ENCODE data around the gene LPCAT3.
A peak's percentile ranks its signal among the peaks of the same experiment; 100 is the strongest.
"Not testable (repeated sequence)": the region's sequence is repeated elsewhere in the genome, so short reads cannot be mapped to it uniquely, and the experiment has no call there.

The LPCAT3 gene, protein sequence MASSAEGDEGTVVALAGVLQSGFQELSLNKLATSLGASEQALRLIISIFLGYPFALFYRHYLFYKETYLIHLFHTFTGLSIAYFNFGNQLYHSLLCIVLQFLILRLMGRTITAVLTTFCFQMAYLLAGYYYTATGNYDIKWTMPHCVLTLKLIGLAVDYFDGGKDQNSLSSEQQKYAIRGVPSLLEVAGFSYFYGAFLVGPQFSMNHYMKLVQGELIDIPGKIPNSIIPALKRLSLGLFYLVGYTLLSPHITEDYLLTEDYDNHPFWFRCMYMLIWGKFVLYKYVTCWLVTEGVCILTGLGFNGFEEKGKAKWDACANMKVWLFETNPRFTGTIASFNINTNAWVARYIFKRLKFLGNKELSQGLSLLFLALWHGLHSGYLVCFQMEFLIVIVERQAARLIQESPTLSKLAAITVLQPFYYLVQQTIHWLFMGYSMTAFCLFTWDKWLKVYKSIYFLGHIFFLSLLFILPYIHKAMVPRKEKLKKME

DNA sequence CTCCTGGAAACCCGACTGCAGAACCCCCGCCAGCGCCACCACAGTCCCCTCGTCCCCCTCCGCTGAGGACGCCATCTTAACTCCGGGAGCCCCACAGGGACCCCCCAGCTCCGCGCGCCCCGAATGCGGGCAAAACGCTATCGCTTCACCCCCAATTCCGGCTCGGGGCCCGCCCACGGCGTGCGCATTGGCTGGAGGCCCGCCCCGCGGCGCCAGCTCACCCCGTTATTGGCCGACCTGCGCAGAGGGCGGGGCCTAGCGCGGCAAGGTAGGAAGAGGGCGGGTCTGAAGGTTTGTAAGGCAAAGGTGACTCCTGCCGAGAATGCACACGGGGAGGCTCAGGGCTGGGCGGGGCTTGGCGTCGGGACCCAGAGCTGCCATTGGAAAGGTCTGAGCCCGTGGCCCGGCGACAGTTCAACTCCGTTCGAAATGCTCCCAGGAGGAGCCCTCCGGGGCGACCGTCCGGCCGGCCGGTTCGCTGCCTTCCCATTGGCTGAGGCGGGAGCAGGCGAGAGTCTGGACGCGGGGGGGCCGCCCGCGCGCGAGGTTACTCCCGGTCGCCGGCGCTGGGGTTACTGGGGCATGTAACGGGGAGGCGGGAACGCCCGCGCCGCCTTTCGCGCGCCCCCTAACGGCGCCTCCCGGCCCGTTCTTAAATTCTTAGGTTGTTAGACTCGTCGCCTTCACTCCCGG is at the start of gene LPCAT3:
TSS of gene LPCAT3 (minus strand) at position 127 of the 693 bp plus-strand sequence. CDS start at position 75, 52 bp downstream.
- peak; percentile 89 to 93 for DNase-seq (ENCODE audit: low read depth in 2 of 2)

GRCh38 chr12:7067096-7067495 is 48.8 kb upstream of the LPCAT3 start:
- no peak for DNase-seq (ENCODE audit: low read depth in 2 of 2)

- DNase-seq (ENCODE audit: low read depth in 2 of 2): no peak
Measured at GRCh38 chr12:7066596-7066995, 48.3 kb upstream of the LPCAT3 start.

DNA sequence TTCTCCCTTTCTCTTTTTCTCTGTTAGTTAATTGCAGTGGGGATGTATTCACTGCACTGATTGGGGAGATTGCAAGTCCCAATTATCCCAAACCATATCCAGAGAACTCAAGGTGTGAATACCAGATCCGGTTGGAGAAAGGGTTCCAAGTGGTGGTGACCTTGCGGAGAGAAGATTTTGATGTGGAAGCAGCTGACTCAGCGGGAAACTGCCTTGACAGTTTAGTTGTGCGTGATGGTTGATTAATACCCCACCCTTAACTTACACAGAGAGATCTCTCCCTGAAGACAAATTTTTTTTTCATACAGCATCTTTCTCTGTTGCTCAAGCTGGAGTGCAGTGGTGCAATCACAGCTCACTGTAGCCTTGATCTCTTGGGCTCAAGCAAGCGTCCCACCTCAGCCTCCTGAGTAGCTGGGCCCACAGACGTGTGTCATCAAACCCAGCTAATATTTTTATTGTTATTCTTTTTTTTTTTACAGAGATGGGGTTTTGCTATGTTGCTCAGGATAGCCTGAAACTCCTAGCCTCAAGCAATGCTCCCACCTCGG is 46.9 kb upstream of the LPCAT3 start:
- DNase-seq (ENCODE audit: low read depth in 2 of 2): no peak

DNA sequence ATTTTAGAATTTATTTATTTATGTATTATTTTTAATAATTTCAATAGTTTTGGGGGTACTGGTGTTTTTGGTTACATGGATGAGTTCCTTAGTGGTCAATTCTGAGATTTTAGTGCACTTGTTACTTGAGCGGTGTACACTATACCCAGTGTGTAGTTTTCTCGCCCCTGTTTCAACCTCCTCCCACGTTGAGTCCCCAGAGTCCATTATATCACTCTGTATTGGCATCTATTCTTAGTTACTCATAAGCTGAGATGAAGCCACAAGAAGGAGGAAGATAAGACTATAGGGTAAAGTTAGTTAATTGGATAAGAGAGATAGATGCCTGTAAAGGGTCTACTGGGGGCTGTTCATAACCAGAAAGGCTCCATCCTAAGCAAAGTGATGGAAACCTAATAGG is 46.2 kb upstream of the LPCAT3 start:
- no peak for DNase-seq (ENCODE audit: low read depth in 2 of 2)

DNA sequence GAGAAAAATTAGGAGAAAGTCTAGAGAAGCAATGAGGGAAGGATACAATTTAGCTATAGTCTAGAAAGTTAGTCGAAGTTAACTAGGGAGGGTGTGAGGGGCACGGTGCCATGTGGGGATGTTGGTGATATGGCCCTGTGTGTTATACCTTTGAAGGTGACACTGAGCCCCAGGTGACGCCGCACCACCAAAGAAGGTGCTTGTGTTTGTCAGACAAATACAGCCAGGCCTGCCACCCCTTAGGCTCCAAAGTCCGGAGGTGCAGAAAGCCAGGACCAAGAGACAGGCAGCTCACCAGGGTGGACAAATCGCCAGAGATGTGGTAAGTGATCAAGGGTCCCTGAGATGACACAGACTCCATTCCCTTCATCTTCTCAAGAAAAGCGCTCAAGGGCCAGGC is 43.3 kb upstream of the LPCAT3 start:
- no peak for DNase-seq (ENCODE audit: low read depth in 2 of 2)

- no peak for DNase-seq (ENCODE audit: low read depth in 2 of 2)
Measured at GRCh38 chr12:7061138-7061537, 42.9 kb upstream of the LPCAT3 start.

DNA sequence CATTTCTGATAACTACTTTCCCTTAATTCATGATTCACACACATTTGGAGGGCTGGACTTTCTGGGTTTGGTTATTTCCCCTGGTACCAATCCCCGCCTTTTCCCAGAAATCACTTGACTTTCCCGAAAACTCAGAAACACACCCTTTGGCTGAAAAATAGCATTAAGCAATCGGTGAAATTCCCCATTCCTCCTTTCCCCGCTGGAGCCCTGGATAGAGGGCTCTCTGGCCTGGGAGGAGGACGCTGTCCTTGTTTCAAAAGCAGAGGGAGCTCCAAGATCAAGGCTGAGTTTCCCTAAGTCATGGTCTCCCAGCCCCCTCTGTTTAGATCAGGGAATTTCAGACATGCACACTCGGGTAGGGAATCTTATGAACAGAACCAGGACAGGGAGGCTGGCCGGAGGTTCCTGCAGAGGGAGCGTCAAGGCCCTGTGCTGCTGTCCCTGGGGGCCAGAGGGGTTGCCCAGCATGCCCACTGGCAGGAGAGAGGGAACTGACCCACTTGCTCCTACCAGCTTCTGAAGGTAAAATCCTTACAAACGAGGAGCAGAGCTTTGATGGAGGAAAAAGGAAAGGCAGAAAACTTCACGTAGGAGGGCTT is 42.2 kb upstream of the LPCAT3 start, which contains the start of gene C1S:
TSS of gene C1S (plus strand) at position 366 of the 602 bp plus-strand sequence. CDS start 1,195 bp downstream, outside the sequence.
- DNase-seq (ENCODE audit: low read depth in 2 of 2): no peak

DNA sequence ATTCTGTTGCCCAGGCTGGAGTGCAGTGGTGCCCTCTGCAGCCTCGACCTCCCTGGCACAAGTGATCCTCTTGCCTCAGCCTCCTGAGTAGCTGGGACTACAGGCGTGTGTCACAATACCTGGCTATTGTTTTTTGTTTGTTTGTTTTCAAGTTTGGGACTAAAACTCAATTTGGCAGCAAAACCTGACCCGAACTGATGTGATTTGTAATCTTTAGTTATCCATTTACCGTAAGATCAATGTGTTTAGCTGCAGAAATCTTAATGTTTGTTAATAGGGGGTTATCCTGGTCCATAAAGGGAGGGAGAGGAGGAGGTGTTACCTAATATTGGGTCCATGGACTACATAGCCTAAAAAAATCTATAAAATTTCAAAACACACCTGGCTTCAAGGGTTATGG is 41.5 kb upstream of the LPCAT3 start:
- DNase-seq (ENCODE audit: low read depth in 2 of 2): no peak

DNA sequence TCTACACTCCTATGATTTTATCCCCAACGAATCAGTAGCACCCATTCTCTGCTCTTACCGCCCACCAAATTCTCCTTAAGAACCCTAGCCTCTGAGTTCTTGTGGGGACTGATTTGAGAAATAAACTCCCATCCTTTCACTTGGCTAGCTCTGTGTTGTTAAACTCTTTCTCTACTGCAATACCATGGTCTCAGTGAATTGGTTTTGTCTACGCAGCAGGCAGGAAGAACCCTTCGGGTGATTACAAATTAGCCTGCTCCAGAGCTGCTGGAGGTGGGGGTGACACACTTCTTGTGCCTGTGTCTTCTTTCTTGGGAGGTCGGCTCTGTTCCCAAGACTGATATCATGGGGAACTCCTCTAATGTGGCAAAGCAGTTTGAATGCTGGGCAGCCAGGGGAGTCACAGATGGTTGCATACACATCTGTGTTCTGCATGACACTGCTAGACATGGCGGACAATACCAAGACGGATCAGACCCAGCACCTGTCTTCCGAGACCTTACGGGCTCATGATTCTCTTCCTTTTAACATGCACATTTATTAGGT is 40.6 kb upstream of the LPCAT3 start:
- no peak for DNase-seq (ENCODE audit: low read depth in 2 of 2)

- no peak for DNase-seq (ENCODE audit: low read depth in 2 of 2)
Measured at GRCh38 chr12:7058163-7058845, 40.0 kb upstream of the LPCAT3 start.

DNA sequence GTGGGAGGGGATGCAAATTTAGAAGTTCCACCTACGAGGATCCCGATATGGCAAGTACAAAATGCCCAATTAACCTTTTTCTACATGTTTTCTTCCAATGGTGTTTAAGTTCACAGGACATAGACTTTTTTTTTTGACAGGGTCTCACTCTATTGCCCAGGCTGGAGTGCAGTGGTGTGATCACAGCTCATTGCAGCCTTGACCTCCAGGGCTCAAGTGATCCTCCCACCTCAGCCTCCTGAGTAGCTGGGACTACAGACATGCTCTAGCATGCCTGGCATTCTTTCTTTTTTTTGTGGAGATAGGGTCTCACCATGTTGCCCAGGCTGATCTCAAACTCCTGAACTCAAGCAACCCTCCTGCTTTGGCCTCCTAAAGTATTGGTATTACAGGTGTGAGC is 37.5 kb upstream of the LPCAT3 start:
- not testable (repeated sequence) for DNase-seq (ENCODE audit: low read depth in 2 of 2)

DNA sequence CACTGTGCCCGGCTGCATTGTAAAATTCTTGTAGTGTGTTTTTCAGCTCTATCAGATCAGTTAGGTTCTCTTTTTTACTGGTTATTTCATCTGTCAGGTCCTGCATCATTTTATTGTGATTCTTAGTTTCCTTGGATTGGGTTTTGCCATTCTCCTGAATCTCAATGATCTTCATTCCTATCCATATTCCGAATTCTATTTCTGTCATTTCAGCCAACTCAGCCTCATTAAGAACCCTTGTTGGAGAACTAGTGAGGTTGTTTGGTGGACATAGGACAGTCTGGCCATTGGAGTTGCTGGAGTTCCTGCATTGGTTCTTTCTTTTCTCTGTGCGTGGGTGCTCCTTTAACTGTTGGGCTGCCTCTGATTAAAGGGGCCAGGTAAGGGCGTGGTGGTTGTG is 36.6 kb upstream of the LPCAT3 start:
- no peak for DNase-seq (ENCODE audit: low read depth in 2 of 2)

- DNase-seq (ENCODE audit: low read depth in 2 of 2): not testable (repeated sequence)
Measured at GRCh38 chr12:7049973-7050372, 31.7 kb upstream of the LPCAT3 start.

- DNase-seq (ENCODE audit: low read depth in 2 of 2): not testable (repeated sequence)
Measured at GRCh38 chr12:7049445-7049951, 31.2 kb upstream of the LPCAT3 start.

- DNase-seq (ENCODE audit: low read depth in 2 of 2): no peak
Measured at GRCh38 chr12:7047306-7047705, 29.0 kb upstream of the LPCAT3 start.

DNA sequence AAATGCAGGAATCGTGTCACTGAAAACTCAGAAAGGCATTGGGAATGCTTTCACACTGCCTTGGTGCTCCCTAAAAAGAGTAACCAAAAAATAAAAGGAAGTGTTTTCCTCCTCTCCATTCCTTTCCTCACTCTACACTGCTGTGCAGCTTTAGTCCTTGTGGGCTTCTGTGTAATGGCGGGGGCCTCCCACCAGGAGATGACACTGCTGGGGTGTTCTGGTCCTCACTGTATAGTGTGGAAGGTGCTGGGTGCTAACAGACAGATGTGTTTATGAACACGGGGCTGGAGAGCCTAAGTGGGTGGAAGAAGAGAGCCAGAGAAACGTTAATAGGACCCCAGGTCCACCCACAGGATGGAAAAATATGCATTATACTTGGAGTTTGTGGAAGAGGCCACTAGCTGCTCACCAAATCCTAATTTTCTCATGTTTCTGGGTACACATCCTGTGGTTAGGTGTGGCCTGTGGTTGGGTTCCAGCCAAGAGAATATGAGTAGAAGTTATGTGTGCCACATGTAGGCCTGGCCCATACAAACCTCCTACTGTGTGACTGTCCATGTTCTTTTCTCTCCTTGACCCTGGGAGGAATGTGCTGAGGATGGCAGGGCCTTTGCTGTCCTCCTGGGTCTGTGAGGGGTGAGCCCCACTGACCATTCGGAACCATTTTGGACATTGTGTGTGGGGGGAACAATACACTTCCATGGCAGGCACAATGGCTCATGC is 28.3 kb upstream of the LPCAT3 start:
- DNase-seq (ENCODE audit: low read depth in 2 of 2): no peak

GRCh38 chr12:7045913-7046312 is 27.6 kb upstream of the LPCAT3 start:
- no peak for DNase-seq (ENCODE audit: low read depth in 2 of 2)

GRCh38 chr12:7042842-7043241 is 24.6 kb upstream of the LPCAT3 start:
- DNase-seq (ENCODE audit: low read depth in 2 of 2): no peak

DNA sequence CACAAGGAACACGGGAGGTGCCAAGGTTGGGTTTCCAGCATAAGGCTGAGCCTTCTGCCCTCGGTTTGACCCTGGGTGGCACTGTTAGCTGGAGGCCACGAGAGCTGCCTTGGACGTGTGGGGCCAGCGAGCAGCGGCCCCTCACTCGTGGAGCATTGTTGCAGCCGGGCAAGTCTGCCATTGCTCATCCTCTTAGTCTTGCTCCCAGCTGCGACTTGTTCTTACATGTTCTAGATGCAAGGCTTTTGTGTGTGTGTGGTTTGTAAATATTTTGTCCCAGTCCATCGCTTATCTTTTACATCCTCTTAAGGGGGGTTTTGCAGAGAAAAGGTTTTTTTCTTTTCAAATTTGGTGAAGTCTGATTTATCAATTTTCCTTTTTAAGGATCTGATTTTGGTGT is 21.1 kb upstream of the LPCAT3 start:
- DNase-seq (ENCODE audit: low read depth in 2 of 2): no peak

Data from stimulated activated CD4-positive, alpha-beta T cell treated with anti-CD3 and anti-CD28 coated beads, Interleukin-1b, Interleukin-23, amount 100 ng/mL, for 1 hour (primary cell).